Fibroblast of mammary gland (primary cell): ENCODE measurements around the gene MOB3A.

Experiments
- DNase-seq: peaks from one replicate; pipeline ENCODE4 v3.0.0-alpha.2; 2010; ENCODE audit warnings: low read depth
- H3K4me3 ChIP-seq: 2 replicates; pipeline ENCODE4 v1.5.1; 2011; ENCODE audit warnings: low read depth, mild to moderate bottlenecking, low read length, moderate library complexity; ENCODE audit not compliant: control insufficient read depth
- TF ChIP-seq, protein P1 (sequence below): conservative IDR thresholded peaks from 2 replicates; pipeline ENCODE4 v1.5.1; 2011; ENCODE audit warnings: low read depth, low read length, inconsistent platforms; ENCODE audit not compliant: control insufficient read depth, insufficient read depth

The MOB3A gene

DNA sequence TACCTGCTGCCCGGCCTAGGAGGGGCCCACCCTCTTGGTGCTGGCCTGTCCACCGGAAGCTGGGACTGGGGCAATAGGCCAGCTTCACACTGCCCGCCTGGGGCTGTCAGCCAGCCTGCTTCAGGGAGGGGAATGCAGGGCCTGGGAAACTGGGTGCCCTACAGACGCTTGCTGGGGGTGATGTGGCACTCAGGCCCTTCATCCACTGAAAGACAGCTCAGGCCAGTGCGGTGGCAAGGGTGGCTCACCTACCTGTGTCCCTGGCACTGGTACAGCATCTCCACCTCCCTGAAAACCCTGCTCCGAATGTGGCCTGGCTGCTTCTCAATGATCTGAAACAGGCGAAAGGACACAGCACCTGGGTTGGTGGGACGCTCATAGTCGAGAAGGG is 52.9 kb downstream of the MOB3A start:
- no peak for DNase-seq
- no peak overlapping the region for H3K4me3 ChIP-seq

DNA sequence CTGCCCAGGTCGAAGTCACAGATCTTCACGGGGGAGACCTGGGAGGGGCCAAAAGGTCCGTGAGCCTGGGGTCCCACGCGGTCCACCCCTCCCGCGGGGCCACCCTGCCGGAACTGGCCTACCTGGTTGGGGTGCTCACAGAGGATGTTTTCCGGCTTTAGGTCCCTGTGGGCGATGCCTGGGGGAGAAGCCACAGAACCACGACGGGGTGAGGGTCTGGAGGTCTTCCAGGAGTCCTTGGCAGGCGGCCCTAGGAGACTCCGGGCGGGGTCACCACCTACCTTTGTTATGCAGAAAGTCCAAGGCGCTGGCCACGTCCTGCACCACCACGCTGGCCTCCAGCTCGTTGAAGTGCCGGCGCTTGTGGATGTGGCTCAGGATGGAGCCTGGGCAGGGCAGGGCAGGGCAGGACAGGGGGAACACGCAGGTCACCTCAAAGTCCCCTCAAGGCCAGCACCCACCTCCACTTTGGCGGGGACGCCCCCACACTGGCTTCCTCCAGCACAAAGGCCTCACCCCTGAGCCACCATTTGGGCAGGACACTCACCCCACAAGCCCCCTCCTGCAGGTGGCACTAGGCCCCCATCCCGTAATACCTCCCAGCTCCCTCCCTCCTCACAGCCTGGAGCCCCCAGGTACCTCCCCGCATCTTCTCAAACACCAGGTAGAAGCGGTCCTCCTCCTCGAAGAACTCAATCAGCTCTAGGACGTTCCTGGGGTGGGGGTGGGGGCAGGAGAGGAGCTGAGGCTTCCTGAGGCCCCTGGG is 53.5 kb downstream of the MOB3A start:
- H3K4me3 ChIP-seq = peak overlapping the region; percentile 3
- TF ChIP-seq, protein P1, sequence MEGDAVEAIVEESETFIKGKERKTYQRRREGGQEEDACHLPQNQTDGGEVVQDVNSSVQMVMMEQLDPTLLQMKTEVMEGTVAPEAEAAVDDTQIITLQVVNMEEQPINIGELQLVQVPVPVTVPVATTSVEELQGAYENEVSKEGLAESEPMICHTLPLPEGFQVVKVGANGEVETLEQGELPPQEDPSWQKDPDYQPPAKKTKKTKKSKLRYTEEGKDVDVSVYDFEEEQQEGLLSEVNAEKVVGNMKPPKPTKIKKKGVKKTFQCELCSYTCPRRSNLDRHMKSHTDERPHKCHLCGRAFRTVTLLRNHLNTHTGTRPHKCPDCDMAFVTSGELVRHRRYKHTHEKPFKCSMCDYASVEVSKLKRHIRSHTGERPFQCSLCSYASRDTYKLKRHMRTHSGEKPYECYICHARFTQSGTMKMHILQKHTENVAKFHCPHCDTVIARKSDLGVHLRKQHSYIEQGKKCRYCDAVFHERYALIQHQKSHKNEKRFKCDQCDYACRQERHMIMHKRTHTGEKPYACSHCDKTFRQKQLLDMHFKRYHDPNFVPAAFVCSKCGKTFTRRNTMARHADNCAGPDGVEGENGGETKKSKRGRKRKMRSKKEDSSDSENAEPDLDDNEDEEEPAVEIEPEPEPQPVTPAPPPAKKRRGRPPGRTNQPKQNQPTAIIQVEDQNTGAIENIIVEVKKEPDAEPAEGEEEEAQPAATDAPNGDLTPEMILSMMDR = no peak

More for the DNA sequence above, 52.9 kb downstream of the MOB3A start:
- TF ChIP-seq, protein P1 = no peak

DNA sequence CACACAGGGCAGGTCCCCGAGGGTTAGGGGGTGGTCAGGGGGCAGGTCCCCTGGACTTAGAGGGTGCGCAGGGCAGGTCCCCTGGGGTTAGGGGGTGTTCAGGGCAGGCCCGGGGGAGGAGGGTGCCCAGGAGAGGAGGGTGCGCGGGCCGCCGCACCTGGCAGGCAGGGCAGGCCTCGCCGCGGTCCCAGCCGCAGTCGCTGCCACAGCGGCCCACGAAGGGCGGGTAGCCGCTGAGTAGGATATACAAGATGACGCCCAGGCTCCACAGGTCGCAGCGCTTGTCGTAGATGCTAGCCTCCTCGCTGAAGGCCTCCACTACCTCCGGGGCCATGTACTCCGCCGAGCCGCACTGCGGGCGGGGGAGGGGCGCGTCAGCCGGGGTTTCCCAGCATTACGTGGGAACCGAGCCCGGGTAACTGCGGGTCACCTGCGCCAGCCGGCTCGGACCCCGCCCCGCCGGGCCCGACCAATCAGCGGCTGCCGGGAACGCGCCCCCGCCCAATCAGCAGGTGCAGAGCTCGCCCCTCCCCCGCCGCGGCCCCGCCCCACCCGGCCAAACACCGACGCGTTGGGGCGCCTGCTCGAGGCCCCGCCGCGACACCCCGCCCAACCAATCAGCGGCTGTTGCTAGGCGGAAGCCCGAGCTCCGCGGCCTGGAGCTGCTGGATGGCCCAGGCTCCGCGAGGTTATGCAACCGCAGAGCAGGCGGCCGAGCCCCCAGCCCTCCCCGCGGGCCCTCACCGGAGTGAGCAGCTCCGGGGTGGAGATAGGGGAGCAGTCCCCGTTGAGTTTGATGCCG is 54.2 kb downstream of the MOB3A start:
- peak; percentile 90 for DNase-seq
- TF ChIP-seq, protein P1 = no peak
- H3K4me3 ChIP-seq = peak overlapping the region; percentile 3

More for the DNA sequence above, 53.5 kb downstream of the MOB3A start:
- no peak for DNase-seq

DNA sequence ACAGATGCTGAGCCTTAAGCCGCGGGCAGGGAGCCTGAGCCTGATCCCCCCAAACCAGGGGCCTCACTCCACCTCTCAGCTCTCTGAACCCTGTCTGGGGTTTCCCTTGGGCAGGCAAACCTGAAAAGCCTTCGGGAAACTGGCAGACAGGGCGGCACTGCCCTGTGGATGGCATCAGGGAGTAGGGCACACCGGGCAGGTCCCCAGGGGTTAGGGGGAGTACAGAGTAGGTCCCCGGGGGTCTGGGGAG is 54.8 kb downstream of the MOB3A start:
- TF ChIP-seq, protein P1 = no peak
- no peak for DNase-seq
- no peak overlapping the region for H3K4me3 ChIP-seq

DNA sequence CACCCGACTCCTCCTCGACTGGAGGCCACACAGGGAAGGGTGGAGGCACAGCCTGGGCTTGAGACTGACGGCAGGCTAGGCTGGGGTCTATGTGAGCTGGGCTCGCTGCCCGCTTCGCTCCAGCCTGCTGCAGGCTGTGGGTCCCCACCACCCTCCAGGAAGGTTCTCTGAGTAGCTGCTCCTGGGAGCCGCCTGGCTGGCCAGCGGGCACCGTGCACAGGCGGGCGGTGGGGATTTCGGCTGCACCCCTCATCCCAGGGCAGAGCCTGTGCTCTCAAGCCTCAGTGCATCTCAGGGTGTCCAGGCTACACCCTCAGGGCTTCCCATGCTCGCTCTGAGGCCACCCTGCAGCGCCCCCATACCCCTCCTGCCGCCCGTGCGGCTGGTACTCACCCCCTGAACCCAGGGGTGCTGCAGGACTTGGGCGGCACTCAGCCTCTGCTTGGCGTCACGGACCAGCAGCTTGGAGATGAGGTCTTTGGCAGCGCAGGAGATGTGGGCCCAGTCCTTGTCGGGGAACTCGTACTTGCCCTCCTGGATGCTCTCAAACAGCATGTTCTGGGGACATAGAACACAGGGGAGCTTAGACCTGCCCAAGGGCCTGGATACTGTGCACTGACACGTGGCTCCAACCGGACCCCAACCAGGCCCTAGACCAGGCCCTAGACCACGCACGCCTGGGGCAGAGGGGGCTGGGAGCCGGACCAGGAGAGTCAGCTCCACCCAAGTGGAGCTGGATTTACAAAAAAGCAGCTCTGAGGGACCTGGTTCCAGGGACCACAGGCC is 55.3 kb downstream of the MOB3A start:
- no peak overlapping the region for H3K4me3 ChIP-seq
- DNase-seq = no peak
- TF ChIP-seq, protein P1 = no peak

DNA sequence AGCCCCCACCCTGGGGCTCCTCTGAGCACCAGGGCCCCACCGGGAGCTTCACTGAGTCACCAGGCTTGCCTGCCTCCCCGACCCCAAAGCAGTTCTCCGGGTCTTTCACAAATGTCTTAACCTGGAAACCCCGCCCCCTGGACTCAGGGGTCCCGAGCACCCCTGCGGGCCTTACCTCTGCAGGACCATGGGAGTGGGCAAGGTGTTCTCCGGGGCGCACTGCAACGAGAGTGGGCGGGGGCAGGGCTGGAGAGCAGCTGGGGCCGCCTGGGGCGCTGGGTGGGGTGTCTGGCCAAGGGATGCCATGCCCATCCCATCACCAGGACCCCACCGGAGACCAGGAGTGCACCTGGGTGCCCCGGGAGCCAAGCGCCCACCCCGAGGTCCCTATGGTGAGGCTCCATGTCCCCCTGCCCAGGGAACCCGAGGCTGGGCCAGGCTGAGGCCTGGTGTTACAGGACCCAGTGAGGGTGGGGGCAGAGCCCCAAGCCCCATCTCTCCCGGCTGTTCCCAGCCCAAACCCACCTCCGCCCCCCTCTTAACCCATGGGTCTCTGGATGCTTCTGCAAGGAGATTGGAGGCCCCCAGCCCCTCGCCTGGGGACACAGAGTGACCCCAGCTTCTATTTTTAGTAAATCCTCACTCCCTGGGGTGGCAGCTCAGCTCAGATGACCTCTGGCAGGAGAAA is 56.0 kb downstream of the MOB3A start:
- DNase-seq = no peak
- H3K4me3 ChIP-seq = no peak overlapping the region

More for the DNA sequence above, 56.0 kb downstream of the MOB3A start:
- TF ChIP-seq, protein P1 = no peak
